ENCODE data around the gene VWA1.

VWA1 gene

DNA sequence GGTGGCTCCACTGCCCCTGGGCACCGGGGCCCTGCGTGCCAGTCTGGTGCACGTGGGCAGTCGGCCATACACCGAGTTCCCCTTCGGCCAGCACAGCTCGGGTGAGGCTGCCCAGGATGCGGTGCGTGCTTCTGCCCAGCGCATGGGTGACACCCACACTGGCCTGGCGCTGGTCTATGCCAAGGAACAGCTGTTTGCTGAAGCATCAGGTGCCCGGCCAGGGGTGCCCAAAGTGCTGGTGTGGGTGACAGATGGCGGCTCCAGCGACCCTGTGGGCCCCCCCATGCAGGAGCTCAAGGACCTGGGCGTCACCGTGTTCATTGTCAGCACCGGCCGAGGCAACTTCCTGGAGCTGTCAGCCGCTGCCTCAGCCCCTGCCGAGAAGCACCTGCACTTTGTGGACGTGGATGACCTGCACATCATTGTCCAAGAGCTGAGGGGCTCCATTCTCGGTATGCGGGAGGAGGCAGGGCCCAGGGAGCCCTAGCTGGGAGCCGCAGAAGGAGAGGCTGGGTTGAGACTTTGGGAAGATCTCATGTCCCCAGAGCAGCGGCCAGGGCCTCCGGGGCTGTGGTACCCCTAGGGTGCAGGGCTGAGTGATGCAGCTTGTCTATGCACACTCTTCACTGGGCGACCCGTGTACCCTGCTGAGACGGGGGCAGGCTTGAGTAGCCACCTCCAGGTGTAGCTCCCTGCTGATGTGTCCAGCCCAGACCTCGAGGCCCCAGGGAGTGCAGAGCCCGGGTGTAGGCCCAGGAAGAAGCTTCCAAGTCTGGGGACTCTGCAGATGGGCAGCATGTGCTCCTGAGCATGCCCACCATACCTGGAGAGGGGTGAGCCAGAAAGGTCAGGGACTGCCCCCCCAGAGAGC is 1.8 kb downstream of the VWA1 start:
- POLR2A ChIA-PET, result interaction anchor here (0.8 kb wide), 1 partner anchor 31 kb away, joined by 3 read pairs; the partner anchor contains the start of gene MRPL20
- peaks cover 0 to 9% of the 10 kb centered on the region in 2 experiments; a peak in 1 of 3 replicates for H3K36me3 ChIP-seq (ENCODE audit: control insufficient read depth in 2 of 2, insufficient read depth in 1 of 2, low read length in 2 of 2)
- H3K4me1 ChIP-seq (ENCODE audit: control insufficient read depth, insufficient read depth, low read length), result no peaks in the 10 kb centered on the region
- CTCF ChIA-PET, result interaction anchor here (0.5 to 1.4 kb wide), 5 partner anchors 21 to 534 kb away, joined by 3 to 6 read pairs (median 5); partner anchors contain the start of gene CCNL2
- H3K4me3 ChIP-seq (ENCODE audit: low read depth, low read length), result no peak overlapping the region
- TF ChIP-seq ZNF155 (tag by site-specific recombination; IDR thresholded peaks at IDR 0.05), result no peak
- TF ChIP-seq ZNF324 (tag by site-specific recombination; IDR thresholded peaks at IDR 0.05), result no peak
- TF ChIP-seq, protein P1, sequence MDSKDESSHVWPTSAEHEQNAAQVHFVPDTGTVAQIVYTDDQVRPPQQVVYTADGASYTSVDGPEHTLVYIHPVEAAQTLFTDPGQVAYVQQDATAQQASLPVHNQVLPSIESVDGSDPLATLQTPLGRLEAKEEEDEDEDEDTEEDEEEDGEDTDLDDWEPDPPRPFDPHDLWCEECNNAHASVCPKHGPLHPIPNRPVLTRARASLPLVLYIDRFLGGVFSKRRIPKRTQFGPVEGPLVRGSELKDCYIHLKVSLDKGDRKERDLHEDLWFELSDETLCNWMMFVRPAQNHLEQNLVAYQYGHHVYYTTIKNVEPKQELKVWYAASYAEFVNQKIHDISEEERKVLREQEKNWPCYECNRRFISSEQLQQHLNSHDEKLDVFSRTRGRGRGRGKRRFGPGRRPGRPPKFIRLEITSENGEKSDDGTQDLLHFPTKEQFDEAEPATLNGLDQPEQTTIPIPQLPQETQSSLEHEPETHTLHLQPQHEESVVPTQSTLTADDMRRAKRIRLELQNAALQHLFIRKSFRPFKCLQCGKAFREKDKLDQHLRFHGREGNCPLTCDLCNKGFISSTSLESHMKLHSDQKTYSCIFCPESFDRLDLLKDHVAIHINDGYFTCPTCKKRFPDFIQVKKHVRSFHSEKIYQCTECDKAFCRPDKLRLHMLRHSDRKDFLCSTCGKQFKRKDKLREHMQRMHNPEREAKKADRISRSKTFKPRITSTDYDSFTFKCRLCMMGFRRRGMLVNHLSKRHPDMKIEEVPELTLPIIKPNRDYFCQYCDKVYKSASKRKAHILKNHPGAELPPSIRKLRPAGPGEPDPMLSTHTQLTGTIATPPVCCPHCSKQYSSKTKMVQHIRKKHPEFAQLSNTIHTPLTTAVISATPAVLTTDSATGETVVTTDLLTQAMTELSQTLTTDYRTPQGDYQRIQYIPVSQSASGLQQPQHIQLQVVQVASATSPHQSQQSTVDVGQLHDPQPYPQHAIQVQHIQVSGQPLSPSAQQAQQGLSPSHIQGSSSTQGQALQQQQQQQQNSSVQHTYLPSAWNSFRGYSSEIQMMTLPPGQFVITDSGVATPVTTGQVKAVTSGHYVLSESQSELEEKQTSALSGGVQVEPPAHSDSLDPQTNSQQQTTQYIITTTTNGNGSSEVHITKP (tag by site-specific recombination; IDR thresholded peaks at IDR 0.05), result no peak
- TF ChIP-seq, protein P2, sequence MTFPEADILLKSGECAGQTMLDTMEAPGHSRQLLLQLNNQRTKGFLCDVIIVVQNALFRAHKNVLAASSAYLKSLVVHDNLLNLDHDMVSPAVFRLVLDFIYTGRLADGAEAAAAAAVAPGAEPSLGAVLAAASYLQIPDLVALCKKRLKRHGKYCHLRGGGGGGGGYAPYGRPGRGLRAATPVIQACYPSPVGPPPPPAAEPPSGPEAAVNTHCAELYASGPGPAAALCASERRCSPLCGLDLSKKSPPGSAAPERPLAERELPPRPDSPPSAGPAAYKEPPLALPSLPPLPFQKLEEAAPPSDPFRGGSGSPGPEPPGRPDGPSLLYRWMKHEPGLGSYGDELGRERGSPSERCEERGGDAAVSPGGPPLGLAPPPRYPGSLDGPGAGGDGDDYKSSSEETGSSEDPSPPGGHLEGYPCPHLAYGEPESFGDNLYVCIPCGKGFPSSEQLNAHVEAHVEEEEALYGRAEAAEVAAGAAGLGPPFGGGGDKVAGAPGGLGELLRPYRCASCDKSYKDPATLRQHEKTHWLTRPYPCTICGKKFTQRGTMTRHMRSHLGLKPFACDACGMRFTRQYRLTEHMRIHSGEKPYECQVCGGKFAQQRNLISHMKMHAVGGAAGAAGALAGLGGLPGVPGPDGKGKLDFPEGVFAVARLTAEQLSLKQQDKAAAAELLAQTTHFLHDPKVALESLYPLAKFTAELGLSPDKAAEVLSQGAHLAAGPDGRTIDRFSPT (tag by site-specific recombination; IDR thresholded peaks at IDR 0.05), result peak; percentile 78; the same call in 1 of the 2 replicates
- TF ChIP-seq ZNF16 (tag by site-specific recombination; IDR thresholded peaks at IDR 0.05; ENCODE audit: low read depth), result no peak
- TF ChIP-seq ZNF133 (tag by site-specific recombination; IDR thresholded peaks at IDR 0.05), result no peak
- TF ChIP-seq, protein P3, sequence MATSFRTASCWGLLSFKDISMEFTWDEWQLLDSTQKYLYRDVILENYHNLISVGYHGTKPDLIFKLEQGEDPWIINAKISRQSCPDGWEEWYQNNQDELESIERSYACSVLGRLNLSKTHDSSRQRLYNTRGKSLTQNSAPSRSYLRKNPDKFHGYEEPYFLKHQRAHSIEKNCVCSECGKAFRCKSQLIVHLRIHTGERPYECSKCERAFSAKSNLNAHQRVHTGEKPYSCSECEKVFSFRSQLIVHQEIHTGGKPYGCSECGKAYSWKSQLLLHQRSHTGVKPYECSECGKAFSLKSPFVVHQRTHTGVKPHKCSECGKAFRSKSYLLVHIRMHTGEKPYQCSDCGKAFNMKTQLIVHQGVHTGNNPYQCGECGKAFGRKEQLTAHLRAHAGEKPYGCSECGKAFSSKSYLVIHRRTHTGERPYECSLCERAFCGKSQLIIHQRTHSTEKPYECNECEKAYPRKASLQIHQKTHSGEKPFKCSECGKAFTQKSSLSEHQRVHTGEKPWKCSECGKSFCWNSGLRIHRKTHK (tag by site-specific recombination; IDR thresholded peaks at IDR 0.05), result no peak
- no peak for TF ChIP-seq SCRT2 (tag by site-specific recombination; IDR thresholded peaks at IDR 0.05)
- TF ChIP-seq, protein P4, sequence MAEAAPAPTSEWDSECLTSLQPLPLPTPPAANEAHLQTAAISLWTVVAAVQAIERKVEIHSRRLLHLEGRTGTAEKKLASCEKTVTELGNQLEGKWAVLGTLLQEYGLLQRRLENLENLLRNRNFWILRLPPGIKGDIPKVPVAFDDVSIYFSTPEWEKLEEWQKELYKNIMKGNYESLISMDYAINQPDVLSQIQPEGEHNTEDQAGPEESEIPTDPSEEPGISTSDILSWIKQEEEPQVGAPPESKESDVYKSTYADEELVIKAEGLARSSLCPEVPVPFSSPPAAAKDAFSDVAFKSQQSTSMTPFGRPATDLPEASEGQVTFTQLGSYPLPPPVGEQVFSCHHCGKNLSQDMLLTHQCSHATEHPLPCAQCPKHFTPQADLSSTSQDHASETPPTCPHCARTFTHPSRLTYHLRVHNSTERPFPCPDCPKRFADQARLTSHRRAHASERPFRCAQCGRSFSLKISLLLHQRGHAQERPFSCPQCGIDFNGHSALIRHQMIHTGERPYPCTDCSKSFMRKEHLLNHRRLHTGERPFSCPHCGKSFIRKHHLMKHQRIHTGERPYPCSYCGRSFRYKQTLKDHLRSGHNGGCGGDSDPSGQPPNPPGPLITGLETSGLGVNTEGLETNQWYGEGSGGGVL (tag by site-specific recombination; IDR thresholded peaks at IDR 0.05), result no peak
- no peak for TF ChIP-seq ZNF350 (tag by site-specific recombination; IDR thresholded peaks at IDR 0.05)
- TF ChIP-seq ZNF791 (tag by site-specific recombination; IDR thresholded peaks at IDR 0.05), result no peak
- no peak for TF ChIP-seq ZNF202 (tag by site-specific recombination; IDR thresholded peaks at IDR 0.05; ENCODE audit: borderline replicate concordance)
- TF ChIP-seq, protein P5, sequence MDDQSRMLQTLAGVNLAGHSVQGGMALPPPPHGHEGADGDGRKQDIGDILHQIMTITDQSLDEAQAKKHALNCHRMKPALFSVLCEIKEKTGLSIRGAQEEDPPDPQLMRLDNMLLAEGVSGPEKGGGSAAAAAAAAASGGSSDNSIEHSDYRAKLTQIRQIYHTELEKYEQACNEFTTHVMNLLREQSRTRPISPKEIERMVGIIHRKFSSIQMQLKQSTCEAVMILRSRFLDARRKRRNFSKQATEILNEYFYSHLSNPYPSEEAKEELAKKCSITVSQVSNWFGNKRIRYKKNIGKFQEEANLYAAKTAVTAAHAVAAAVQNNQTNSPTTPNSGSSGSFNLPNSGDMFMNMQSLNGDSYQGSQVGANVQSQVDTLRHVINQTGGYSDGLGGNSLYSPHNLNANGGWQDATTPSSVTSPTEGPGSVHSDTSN (CRISPR knock-in tag; IDR thresholded peaks at IDR 0.05), result no peak
- TF ChIP-seq ZIC2 (tag by site-specific recombination; IDR thresholded peaks at IDR 0.05), result peak; percentile 41
- TF ChIP-seq ZNF629 (tag by site-specific recombination; IDR thresholded peaks at IDR 0.05), result no peak
- TF ChIP-seq, protein P6, sequence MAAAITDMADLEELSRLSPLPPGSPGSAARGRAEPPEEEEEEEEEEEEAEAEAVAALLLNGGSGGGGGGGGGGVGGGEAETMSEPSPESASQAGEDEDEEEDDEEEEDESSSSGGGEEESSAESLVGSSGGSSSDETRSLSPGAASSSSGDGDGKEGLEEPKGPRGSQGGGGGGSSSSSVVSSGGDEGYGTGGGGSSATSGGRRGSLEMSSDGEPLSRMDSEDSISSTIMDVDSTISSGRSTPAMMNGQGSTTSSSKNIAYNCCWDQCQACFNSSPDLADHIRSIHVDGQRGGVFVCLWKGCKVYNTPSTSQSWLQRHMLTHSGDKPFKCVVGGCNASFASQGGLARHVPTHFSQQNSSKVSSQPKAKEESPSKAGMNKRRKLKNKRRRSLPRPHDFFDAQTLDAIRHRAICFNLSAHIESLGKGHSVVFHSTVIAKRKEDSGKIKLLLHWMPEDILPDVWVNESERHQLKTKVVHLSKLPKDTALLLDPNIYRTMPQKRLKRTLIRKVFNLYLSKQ (tag by site-specific recombination; IDR thresholded peaks at IDR 0.05; ENCODE audit: borderline replicate concordance), result no peak
- TF ChIP-seq, protein P7, sequence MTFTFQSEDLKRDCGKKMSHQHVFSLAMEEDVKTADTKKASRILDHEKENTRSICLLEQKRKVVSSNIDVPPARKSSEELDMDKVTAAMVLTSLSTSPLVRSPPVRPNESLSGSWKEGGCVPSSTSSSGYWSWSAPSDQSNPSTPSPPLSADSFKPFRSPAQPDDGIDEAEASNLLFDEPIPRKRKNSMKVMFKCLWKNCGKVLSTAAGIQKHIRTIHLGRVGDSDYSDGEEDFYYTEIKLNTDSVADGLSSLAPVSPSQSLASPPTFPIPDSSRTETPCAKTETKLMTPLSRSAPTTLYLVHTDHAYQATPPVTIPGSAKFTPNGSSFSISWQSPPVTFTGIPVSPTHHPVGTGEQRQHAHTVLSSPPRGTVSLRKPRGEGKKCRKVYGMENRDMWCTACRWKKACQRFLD (tag by site-specific recombination; IDR thresholded peaks at IDR 0.05), result no peak
- no peak for TF ChIP-seq GLI2 (tag by site-specific recombination; IDR thresholded peaks at IDR 0.05; ENCODE audit: borderline replicate concordance, low read depth)
- no peak overlapping the region for H3K27ac ChIP-seq (ENCODE audit: extremely low read depth, low read depth, low read length)
- H3K9me3 ChIP-seq (ENCODE audit: control insufficient read depth, insufficient read depth, low read depth, low read length), result no peaks in the 10 kb centered on the region
